ENCODE data around the gene ZNF497.
"Not testable (repeated sequence)": the region's sequence is repeated elsewhere in the genome, so short reads cannot be mapped to it uniquely, and the experiment has no call there.

Gene ZNF497

DNA sequence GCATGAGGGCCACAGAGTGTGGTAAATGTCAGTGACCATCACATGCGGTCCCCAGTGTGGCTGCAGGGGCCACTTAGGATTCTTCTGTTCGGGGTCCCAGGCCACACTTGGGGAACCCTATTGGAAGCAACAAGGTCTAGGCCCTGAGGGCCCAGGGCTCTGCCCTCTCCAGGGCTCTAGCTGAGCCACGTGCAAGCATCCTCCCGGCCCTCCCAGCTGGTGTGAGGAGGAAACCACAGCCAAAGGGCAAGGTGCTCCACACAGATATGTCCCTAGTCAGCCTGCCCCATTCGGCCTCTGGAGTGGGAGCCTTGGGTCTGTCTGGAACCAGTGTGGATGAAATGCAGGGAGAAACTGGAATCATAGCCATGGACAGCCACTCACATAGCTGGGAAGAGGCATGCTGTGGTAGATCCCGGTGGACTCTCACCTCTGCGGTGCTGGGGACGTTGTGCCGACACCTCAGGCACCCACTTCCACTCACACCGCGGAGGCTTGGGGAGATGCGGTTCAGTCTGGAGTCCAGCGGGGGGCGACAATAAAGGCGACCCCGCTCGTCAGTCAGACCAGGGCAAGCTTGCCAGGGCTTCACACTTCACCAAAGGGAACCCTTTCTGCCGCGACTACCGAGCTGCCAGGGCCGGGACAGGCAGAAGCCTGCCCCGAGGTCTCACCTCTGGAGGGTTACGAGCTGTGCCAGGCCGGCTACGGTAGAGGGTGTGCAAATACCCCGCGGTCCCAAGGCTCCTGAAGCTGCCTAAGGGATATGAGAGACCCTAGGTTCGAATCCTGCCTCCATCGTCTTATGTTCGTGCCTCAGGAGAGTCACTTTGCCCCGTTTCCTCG lies 4.3 kb upstream of the ZNF497 start:
- DNase-seq: no peak

DNA sequence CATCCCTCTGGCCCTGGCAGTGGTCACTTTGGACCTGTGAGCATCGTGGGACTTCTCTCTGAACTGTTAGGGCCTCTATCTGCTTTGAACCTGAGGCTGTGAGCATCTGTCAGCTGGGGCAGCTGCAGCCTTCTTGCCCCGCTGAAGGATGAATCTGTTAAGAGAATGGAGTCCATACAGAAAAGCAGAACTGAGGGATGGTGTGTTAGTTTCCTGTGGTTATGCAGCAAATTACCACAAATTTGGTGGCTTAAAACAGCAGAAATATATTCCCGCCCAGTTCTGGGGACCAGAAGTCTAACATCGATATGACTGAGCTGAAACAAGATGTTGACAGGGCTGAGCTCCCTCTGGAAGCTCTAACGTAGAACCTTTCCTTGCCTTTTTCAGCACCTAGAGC lies 1.6 kb upstream of the ZNF497 start:
- no peak for DNase-seq

DNA sequence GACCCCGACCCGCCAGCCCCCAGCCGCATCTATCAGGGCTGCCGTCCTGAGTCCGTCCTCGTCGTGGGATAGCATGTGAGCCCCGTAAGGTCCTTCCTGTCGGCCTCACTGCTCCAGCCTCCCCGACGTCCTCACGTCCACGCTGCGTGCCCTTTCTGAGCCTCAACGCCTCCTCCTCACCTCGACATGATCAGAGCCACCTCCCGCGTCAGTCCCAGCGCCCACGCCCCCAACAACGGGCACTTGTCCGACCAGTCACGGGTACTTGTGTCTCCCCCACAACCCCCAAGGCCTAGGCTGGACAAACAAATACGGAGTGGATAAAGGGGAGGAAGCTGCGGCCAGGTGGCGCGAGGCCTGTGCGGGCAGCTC lies 665 bp downstream of the ZNF497 start:
- DNase-seq: peak; percentile 34 to 43

GRCh38 chr19:58357481-58358145 lies 4.9 kb downstream of the ZNF497 start:
- no peak for DNase-seq

- DNase-seq: no peak
Observed at GRCh38 chr19:58356766-58357480, 5.6 kb downstream of the ZNF497 start.

GRCh38 chr19:58355908-58356765 lies 6.4 kb downstream of the ZNF497 start:
- peak in 1 of 2 experiments; percentile 14 for DNase-seq

- DNase-seq: no peak
Observed at GRCh38 chr19:58355215-58355796, 7.2 kb downstream of the ZNF497 start.

DNA sequence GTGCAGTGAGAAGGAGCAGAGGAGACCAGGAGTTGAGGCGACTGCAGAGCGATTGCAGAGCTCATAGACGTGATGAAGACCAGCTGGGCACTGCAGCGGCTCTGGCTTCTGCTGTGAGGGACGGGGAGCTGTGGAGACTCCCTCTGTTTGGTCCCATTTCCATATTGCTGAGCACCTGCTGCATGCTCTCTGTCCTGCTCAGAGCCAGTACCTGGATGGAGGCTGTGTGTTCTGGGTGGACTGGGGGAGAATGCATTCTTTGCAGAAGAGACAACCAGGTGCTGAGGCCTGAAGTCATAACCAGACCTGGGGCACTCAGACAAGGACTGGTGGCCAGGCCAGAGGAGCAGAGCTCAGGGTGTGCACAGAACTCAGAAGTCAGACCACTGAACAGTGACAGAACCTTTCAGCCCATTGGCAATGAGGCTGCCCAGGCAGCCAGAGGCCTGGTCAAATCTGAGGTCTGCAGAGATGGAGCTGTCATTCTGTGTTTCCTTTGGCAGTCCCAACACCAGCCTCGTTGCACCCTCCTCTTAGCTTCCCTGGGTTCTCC lies 8.0 kb downstream of the ZNF497 start:
- DNase-seq: no peak

DNA sequence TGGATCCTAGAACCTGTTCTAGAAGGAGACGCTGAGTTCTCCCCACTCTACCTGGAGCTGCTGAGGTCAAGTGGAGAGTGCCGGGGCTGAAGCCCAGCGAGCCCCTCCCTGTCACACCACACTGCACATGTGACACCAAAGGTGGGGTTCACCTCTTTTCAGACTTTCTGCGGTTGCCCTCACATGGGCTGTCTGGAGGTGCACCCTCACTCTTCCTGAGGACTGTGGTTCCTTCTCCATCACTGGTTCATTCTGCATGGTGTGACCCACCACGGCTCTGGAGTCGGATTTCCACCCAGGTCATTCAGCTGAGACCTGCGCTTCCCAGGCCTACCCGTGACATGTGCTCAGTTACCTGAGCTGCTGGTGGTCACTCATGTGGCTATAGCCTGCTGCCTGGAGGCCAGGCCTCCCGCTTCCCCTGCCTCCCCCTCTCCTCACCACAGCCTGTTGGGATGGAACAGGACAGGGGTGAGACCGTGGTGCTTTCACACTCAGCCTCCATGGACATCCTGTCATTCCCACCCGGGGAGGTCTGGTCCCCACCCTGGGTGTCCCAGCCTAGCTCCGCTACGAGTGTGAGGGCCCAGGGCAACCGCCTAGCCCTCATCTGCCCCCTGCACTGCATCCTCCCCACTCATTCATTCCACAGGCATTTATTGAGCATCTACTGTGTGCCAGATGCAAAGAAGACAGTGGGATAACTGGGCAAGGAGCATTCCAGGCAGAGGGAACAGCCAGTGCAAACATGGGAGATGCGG lies 8.7 kb downstream of the ZNF497 start:
- DNase-seq: no peak

DNA sequence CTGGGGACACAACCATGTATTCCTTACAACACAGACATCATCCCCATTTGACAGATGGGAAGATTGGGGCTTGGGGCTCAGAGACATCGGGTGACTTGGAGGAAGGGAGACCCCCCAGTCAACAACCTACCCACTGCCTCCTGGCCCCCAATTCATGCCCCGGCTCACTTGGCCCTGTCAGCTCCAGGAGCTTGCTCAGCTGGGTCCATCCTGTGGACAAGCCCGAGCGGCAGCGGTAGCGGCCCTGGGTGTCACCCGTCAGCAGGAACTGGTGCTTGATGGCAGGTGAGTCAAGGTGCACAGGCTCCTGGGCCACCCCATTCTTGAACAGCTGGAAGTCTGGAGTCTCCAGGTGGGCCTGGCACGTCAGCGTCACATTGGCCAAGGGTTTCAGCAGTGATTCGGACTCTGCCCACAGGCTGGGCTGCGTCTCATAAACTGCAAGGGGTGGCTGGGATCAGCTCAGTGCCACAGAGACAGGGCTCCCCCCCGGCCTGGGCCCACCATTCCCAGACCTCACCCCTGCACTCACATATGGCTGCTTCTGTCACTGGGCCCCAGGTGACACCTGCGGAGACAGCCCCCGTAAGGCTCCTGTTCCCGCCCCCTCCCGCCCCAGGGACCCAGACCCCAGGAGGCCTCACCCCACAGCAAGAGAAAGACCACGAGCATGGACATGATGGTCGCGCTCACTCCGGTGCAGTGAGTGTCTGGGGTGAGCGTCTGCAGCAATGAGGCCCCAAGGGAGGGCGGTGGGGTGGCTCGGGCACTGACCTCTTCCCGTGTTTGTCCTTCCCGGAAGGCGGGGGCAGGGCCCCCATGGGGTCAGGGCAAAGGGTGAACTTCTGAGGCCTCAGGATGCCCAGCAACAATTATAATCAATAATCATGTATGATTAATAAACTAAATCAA lies 9.5 kb downstream of the ZNF497 start, which contains the start of gene A1BG:
Gene A1BG, minus strand, starts transcription at position 733 of the 912 bp plus-strand sequence. Its CDS starts 55 bp downstream, at position 678.
- DNase-seq: no peak

GRCh38 chr19:58351990-58352755 lies 10.4 kb downstream of the ZNF497 start:
- no peak for DNase-seq

GRCh38 chr19:58351558-58351878 lies 11.0 kb downstream of the ZNF497 start:
- DNase-seq: no peak

DNA sequence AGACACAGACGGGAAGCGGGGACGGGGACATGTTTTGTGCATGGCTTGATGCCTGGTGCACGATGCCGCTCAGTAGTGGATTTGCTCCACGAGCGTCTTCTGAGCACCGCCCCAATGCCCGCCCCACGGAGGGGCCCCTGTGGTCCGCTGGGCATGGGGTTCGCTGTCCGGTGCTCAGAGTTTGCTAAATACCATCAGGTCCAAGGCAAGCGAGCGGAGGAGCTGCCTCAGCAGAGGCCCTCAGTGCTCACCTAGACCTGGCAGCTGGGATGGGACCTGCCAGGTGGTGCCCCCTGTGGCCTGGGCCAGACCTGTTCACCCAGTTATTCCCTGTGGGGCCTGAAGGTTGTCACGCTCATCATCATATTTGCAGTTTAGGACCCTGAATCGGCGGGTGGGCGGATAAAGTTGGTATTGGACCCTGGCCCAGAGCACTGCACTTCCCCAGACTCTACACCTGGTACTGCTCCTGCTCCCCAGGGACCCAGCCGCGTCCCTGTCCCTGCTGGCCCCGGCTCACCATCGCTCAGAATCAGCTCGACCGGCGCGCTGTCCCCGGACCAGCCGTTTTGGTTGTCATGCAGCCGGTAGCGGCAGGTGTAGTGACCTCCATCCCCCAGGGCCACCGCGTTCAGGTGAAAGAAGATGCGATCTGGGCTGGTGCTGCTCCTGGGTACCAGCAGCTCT lies 11.5 kb downstream of the ZNF497 start:
- no peak for DNase-seq

GRCh38 chr19:58350001-58350861 lies 12.3 kb downstream of the ZNF497 start:
- no peak for DNase-seq

GRCh38 chr19:58349590-58349989 lies 13.0 kb downstream of the ZNF497 start:
- no peak for DNase-seq

DNA sequence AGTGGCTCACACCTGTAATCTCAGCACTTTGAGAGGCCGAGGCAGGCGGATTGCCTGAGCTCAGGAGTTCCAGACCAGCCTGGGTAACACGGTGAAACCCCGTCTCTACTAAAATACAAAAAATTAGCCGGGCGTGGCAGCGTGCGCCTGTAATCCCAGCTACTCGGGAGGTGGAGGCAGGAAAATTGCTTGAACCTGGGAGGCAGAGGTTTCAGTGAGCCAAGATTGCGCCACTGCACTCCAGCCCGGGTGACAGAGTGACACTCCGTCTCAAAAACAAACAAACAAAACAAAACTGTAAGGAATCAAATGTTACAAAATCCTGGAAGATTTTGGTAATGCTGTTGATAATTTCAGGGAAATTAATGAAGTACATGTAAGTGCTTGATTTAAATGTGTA lies 14.5 kb downstream of the ZNF497 start:
- not testable (repeated sequence) for DNase-seq

Data from NCI-H524 (cell line).